VCaP (cell line): ENCODE measurements around the gene ALOX12B.
"Not testable (repeated sequence)": the region's sequence is repeated elsewhere in the genome, so short reads cannot be mapped to it uniquely, and the experiment has no call there.

Experiments used
- H3K27ac ChIP-seq: fragments of 450-650 bp; 2 replicates; pipeline ENCODE4 v1.5.1; 2017
- TF ChIP-seq, protein P1 (sequence below): fragments of 450-650 bp; conservative IDR thresholded peaks from 2 replicates; pipeline ENCODE4 v1.5.1; 2017; ENCODE audit warnings: mild to moderate bottlenecking, moderate library complexity

The ALOX12B gene

DNA sequence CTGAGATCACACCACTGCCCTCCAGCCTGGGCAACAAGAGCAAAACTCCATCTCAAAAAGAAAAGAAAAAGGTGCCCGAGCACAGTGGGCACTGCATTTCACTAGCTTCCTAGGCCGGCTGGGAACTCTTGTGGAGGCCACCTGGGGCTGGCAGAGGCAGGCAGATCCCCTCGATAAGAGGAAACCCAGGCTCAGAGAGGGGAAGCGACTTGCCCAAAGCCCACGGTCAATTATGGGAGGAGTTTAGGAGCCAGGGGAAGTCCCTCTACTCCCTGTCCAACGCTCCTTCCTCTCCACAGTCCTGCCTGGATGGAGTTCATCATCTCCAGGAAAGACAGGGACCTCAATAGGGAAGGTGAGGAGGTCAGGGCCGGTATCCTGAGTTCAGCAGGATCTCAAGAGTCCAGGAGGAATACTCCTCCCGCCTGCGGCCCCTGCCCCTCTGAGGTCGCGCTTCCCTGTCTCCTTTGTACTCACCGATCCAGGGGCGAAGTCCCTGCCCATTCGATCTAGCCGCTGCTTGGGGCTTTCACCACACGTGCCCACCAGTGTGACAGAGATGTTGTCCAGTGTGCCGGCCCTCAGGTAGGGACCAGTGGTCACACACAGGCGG lies 30.0 kb upstream of the ALOX12B start:
- TF ChIP-seq, protein P1, sequence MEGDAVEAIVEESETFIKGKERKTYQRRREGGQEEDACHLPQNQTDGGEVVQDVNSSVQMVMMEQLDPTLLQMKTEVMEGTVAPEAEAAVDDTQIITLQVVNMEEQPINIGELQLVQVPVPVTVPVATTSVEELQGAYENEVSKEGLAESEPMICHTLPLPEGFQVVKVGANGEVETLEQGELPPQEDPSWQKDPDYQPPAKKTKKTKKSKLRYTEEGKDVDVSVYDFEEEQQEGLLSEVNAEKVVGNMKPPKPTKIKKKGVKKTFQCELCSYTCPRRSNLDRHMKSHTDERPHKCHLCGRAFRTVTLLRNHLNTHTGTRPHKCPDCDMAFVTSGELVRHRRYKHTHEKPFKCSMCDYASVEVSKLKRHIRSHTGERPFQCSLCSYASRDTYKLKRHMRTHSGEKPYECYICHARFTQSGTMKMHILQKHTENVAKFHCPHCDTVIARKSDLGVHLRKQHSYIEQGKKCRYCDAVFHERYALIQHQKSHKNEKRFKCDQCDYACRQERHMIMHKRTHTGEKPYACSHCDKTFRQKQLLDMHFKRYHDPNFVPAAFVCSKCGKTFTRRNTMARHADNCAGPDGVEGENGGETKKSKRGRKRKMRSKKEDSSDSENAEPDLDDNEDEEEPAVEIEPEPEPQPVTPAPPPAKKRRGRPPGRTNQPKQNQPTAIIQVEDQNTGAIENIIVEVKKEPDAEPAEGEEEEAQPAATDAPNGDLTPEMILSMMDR, result no peak

DNA sequence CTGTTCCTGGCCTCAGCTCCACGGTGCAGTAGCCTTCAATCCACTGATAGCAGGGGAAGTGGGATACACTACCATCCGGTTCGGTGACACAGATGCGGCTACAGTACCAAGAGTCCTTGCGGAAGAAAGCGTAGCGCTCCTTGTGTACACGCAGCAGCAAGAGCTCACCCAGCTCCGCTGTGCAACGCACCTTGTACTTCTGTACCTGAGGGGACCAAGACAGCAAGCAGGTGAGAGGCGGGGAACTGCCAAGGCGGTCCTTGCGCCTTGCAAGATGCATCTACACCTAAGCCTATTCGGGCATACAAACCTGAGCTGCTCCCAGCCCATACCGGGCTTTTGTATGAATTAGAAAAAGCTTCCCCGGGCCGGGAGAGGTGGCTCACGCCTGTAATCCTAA lies 29.3 kb upstream of the ALOX12B start:
- H3K27ac ChIP-seq, result peak overlapping the region; percentile 65
- TF ChIP-seq, protein P1, result no peak

More for the DNA sequence above, 30.0 kb upstream of the ALOX12B start:
- H3K27ac ChIP-seq, result peak overlapping the region; percentile 65

DNA sequence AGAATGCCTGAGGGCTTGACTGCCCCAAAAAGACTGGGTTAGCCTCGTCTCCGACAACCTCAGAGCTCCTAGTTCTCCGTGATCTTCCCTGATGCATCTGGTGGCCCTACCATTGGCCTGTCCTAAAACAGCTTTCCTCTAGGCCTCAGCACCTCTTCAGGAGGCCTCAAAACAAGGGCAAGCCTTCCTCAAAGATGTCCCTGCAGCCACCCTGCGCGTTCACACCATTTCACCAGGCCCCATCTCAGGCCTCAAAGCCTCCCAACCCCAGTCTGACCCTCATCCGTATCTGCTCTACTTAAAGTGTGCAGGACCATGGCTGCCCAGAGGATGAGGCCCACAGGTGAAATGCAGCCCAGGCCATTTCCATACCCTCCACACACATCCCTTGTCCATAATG lies 23.4 kb upstream of the ALOX12B start:
- H3K27ac ChIP-seq, result no peak overlapping the region
- TF ChIP-seq, protein P1, result no peak

DNA sequence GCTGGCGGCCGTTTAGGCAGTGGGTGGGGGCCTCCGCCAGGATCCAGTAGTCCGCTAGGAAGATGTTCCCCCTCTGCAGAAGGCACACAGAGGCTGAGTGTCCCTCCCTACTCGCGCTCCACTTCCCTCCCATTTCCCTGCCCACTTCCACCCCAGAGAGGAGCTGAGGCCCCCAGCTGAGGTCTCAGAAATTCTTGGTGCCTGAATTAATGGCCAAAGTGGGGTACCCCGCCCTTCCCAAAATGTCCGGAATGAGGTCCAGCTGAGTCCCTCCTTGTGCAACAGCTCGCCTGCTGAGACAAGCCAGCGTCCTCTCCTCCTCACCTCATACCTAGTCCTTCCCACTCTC lies 22.9 kb upstream of the ALOX12B start:
- no peak overlapping the region; the same call in 1 of the 2 replicates for H3K27ac ChIP-seq
- TF ChIP-seq, protein P1, result peak; percentile 47

DNA sequence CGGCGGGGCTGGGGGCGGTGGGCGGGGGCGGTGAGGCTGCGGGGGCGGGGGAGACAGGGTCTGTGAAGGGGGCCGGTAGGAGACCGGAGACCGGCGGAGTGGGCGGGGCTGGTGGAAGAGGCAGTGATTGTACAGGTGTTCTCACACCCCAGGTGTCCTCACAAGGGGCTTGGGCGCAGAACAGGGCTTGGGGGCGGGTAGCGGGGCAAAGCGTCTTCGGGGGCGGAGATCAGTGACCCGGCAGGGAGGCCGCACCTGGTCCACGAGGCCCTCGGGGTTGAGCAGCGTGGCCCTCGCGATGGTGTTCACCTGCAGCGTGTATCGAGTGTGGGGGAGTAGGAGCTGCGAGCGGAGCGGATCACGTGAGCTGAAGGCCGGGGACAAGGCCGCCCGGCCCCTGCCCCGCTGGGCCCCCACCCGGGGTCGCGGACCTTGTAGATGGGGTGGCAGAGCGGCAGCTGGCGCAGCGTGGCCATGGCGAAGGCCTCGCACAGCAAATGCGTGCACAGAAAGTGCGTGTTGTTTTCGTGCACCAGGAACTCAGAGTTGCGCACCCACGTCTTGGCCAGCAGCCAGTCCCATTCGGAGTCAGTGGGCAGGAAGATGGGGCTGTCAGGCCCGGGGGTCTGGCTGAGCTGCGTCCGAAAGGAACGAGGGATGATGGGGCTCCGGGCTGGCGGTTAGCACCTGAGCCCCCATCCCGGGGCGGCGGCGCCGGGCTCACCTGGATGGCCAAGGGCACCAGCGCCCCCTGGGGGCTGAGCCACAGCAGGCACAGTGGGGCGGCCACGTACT lies 22.3 kb upstream of the ALOX12B start:
- H3K27ac ChIP-seq, result peak overlapping the region; percentile 23; the same call in 1 of the 2 replicates

DNA sequence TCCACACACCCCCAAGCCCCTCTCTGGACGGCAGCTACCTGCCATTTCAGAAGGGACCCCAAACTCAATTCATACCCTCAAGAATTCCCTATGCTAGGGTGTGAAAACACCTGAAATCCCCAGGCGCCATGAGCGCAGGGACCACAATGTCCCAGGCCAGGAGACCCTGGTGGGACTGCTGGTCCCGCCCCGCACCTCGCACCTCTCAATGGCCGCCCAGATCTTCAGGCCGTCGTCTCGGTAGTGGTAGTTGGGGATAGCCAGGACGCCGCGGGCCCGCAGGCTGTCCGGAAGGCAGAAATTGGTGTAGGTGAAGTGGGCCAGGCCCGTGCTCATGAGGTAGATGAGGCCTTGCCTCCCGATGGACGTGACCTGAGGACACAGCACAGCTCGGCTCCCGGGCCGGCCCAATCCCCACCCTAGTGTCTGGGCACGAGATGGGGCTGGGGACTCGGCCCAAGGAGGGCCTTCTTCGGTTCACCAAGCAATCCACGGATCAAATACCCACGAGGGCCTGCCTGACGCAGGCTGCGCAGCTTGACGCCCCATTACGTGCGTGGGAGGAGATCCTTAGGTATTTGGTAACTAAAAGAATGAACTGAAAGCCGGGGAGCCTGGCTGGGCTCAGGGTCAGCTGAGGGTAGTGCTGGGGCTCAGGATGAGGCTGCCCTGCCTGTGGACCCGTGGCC lies 21.6 kb upstream of the ALOX12B start:
- TF ChIP-seq, protein P1, result no peak
- no peak overlapping the region for H3K27ac ChIP-seq

More for the DNA sequence above, 22.3 kb upstream of the ALOX12B start:
- TF ChIP-seq, protein P1, result peak; percentile 86

DNA sequence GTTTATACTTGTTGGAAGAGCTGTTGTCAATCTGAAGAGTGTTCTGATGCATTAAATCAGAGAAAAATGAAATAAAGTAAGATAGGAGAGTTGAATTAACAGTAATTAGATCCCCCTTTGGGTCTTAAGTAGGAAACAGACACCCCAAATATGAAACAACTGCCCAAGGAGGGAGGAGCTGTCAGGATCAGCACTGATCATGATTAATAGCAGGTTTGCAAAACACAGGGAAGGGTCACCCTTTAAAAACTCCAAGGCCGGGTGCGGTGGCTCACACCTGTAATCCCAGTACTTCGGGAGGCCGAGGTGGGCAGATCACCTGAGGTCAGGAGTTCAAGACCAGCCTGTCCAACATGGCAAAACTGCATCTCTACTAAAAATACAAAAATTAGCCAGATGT lies 19.5 kb upstream of the ALOX12B start:
- not testable (repeated sequence) for H3K27ac ChIP-seq
